GM18508 (cell line): ENCODE measurements around the gene RRAGD.

ENCODE experiments used
- ATAC-seq: cut with Tn5 transposase; IDR thresholded peaks from one replicate; pipeline ENCODE4 v1.9.1; 2021; ENCODE audit warnings: moderate number of reproducible peaks; ENCODE audit not compliant: insufficient read depth, unreplicated experiment

The RRAGD gene

DNA sequence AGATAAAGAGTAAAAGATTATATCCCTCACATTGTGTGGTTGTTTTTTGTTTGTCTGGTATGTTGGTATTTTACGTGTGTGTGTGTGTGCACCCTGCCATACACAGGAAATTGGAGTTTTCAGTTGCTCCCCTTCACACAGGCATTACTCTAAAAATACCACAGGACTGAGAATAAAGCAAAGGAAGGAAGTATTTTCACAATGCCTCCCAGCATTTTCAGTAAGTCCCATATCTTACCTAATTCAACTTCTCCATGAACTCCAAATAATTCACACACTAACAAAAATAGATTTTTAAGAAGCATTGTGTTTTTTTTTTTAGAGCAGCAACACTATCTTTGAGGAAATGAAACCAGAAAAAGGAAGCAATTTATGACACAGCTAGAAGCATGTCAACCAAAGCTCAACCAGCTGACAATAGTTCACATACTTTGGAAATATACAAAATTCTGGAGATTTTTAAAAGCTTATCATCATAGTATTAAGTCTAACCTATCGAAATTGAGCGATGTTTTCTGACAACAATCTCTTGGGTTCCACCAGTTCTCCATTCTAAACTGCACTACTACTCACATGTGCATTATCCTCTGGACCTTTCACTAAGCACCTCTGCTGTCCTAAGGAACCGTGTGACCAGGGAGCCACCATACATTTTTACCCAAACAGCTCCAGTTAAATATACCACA is 61.6 kb downstream of the RRAGD start:
- ATAC-seq: peak; percentile 51

DNA sequence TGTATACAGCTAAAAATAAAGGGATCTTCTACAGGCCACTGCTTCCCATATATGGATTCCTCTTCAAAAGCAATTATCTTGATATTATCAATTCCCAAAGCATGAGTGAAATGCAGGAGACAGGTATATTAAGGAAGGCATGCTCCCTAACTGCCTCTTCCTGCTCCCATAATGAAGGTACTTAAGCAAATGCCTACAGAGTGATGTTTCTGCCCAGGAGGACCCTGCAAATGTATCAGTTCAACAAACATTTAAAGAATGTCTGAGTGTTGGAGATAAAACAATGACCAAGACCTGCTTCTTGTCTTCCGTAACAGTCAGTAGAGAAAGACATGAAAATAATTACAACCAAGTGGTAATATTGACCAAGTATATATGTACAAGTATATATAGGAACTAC is 63.7 kb downstream of the RRAGD start:
- no peak for ATAC-seq

DNA sequence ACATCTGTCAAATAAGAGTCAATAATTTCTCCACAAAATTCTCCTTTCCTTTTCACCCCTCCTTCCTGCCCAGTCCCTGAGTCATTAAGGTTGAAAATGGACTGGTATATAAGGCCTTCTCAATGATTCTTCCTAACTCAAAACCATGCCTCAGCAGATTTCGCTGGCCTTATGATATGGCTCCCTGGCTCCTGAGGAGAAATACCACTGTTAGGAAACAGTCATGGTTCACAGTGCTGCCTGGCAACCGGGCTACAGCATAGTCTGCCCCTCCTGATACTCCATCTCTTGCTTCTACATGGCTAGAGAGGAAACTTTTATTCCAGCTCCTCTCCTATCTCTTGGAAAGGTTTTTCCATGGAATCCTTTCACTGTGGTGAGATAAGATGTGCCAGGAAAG is 64.2 kb downstream of the RRAGD start:
- no peak for ATAC-seq

DNA sequence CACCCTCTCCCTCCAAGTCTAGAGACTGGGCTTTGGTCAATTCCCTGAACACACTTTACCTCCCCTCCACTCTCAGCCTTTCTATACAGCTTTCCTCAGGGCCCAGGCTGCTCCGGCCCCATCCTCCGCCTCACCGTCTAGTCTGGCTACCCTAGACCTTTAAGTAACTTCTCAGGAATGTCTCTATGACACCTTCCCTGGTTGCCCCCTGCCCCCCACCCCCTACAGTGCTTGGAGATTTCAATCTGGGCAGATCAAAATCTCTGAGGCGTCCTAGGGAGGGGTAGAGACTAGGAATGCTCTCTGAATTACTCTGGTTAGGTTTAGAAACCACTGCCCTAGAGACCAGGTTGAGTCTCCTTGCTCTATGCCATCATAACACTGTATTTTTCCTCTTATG is 65.6 kb downstream of the RRAGD start:
- ATAC-seq: no peak

DNA sequence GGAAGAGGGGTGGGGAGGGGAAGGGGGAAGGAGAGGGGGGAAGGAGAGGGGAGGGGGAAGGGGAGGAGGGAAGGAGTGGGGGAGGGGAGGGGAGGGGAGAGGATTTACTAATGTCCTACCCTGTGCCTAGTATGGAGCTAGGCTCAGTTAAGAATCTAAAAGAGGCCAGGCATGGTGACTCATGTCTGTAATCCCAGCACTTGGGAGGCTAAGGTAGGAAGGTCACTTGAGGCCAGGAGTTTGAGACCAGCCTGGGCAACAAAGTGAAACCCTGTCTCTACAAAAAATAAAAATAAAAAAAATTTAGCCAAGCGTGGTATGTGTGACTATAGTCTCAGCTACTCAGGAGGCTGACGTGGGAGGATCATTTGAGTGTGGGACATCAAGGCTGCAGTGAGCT is 72.5 kb downstream of the RRAGD start:
- no peak for ATAC-seq

DNA sequence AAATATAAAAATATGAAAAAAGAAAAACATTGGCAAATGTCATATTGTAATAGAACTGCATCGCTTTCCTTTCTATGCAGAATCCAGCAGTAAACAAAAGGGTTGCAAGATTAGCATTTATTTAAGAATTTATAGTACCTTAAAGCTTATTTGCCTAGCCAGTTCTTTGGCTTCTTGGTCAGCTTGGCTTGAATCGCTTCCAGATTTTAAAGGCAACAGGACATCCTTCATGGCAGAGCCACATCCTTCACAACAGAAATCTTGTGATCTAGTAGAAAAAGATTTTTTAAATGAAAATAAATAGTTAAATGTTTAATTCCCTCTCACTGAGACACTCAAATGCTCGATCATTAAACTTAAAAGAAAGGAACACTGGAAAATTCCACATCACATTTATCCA is 76.9 kb downstream of the RRAGD start:
- ATAC-seq: no peak

DNA sequence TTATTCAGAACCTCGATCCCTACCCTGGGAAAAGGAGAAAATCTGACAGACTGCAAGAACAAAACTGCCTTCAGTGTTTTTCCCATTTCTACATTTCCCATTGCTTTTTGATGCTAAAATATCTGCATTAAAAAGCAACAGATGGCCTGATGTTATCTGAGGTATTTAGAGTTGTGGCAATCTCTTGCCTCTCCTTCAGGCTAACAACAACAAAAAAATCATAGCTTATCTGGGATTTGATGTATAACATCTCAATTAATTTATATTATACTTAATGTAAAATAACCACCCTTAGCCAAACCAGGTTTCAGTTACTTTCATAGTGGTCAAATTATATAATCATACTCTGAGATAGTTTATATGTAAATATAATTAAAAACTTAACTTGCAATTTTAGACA is 81.2 kb downstream of the RRAGD start:
- no peak for ATAC-seq

DNA sequence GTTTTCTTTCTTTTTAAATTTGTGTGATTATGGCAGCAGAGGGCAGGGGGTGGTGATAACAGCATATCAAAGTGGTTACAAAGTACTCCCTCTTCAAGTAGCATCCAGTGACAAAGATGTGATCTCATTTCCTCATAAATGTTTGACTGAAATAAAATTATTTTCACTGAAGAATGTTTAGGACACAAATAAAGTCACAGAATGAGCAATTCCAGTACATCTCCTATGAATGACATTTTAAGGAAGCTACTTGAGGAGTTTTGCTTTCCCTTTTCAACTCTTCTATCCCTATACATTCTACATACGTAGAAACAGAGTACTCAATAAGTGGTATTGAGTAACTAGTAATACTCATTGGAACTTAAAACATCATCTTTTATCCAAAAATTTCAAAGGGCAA is 83.1 kb downstream of the RRAGD start:
- no peak for ATAC-seq

DNA sequence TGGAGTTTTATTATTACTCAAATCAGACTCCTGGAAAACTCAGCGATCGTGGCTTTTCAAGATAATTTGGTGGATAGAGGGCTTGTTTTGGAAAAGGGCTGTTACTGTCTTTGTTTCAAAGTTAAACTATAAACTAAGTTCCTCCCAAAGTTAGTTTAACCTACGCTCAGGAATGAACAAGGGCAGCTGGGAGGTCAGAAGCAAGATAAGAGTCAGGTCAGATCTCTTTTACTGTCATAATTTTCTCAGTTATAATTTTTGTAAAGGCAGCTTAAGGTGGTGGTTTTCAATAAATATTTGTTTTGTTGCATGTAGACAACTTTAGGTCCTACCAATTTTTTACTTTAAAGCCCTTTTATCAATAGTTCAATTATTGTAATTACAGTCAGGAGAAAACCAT is 87.8 kb downstream of the RRAGD start:
- ATAC-seq: no peak

DNA sequence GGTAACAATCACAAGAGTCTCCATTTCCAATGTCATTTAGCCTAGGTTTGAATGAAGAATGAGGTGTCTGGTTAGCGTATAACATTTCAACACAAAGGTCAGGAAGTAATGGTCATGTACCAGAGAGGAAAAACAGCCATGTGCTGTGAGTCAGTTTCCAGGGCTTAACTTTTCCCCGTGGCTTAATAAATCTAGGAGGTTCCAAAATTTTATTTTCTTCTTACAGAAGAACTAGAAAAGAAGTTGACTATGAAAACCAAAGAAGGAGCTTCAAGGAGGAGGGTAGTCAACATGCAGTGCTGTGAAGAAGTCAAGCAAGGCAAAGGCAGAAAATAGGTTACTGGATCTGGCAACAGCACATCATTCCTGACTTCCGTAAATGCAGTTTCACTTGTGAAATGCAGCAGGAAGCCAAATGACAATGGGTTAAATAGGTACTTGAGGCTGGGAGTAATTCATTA is 88.5 kb downstream of the RRAGD start:
- ATAC-seq: no peak

DNA sequence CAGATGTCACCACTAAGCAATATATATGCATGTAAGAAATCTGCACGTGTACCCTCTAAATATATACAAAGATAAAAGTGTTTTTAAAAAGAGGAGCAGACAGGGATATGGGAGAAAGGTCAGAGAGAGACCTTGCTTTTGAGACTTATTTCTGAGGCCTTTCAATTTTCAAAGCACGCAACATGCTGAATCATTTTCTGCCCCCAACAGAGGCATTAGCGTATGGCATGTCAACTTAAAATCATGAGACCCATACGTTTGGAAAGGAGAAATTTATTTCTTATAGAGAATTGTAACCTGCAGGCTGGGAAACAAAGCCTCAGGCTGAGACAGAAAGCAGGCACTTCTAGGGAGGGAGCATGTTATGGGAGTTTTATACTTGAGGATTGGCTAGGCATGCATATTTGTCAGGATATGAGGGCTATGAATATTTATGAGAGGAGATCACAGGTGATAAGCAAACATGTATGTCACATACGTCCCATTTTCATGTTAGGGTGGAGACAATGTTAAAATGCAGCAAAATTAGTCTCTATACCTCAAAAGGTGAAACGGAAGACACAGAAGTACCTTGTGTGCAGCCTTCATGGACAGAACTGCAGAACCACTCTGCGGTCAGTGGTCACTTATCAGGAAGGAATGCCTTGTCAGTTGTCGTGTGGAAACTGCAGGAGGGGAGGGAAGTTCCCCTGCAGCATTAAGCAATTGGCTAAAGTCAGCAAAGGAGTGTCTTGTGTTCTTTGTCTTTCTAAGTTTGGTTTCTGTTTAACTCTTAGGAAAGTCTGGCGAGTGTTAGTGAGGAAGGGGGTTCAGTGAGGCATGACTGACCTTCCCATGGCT is 90.7 kb downstream of the RRAGD start:
- no peak for ATAC-seq

DNA sequence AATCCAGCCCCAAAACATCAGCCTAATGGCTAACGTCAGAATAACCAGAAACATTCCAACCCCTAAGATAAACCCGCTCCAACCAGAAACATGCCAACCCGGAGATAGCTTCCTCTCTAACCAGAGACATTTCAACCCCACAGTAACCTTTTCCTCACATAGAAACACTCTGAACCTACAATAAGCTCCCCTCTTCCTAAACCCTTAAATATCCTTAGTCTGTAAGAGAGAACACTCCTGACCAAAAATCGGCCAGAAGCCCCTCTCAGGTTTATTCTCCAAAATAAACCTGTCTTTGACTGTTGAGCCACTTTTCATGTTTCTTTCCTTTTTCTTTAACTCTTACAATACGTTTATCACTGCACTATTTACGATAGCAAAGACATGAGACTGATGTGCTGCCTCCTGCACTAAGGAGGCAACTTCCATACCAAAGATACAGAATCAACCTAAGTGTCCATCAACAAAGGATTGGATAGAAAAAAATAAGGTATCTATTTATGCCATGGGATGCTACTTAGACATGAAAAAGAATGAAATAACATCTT is 92.0 kb downstream of the RRAGD start:
- no peak for ATAC-seq

DNA sequence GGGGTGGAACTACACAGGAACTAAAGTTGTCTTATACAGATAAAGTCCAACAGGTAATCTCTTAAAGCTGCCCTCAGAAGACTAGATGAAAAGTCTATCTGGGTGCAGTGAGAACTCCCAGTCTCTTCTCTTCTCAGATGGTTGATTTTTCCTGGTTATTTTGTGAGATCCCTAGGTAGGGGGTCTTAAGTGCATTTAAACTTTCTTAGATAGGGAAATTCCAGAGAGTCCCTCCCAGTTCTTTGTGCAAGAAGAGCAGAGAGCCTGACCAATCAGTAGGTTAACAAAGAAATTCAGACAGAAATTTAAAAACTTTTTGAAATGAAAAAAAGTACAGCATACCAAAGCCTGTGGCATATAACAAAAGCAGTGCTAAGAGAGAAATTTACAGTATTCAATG is 95.0 kb downstream of the RRAGD start:
- no peak for ATAC-seq

DNA sequence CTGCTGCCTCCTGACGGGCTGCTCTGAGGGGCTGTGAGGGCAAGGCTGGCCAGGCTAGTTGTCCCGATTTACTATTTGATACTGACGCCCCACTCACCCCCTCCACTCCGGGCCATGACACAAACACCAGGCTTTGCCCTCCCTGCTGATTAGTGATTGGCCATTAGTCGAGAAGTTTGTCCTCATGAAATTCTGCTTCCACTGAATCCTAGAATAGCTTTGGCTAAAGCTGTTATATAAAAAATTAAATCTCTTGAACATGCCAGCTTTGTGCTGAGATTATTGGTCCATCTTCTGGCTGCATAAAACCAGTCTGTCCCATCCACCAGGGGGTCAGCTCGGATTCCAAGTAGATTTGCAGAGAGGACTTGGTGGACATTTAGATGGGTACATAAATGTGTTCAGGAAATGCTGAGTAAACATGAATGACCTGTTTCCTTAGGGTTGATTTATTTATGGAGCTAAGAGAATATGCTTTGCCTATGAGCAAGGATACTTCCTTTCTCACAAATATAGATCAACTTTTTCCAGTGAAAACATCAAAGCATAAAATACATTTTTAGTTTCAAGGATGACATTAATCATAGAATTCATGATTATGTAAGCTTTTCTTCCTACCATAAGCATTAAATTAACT is 96.7 kb downstream of the RRAGD start, which contains the start of gene GABRR2:
Gene GABRR2, minus strand, starts transcription at position 51 of the 637 bp plus-strand sequence. CDS start 134 bp downstream, outside the sequence.
- no peak for ATAC-seq

DNA sequence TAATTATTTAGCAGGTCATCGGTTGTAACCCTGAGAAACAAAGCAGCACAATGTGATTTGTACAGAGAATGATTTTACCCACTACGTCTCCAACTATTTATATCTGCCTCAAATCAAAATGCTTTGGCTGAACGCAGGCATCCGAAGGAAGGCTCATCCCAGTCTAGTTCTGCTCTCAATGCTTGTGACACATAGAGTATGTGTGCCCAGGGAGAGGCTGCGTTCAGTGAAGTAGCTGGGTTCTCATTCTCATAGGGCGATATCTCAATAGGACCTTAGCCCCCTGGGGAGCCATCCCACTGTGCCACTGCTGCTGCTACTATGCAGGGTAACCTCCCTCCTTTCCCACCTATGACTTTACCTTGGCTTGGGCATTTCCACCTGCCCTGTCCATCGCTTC is 97.4 kb downstream of the RRAGD start:
- no peak for ATAC-seq
